HG02840 (cell line): ENCODE measurements around the gene H19.

Source experiments
- ATAC-seq: cut with Tn5 transposase; IDR thresholded peaks from one replicate; pipeline ENCODE4 v1.9.1; 2021; ENCODE audit warnings: mild to moderate bottlenecking, moderate library complexity, moderate number of reproducible peaks; ENCODE audit not compliant: unreplicated experiment, low FRiP score

The H19 gene

DNA sequence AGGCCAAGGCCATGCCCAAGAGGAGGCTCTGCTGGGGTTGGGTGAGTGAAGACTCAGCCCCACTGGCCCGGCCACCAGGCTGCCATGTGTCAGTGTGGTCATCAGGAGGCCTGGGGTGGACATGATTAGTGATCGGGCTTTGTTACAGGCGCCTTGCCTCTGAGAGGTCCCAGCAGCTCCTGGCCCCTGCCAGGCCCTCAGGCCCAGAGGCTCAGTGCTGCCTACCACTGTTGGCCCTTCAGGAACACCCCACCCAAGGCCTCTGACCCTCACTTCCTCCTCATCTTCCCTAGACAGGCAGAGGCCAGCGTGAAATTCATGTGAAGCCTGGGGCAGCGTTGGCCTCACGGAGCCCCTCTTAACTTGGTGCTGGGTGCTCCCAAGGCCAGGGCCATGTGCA lies 48.3 kb downstream of the H19 start:
- ATAC-seq = no peak

DNA sequence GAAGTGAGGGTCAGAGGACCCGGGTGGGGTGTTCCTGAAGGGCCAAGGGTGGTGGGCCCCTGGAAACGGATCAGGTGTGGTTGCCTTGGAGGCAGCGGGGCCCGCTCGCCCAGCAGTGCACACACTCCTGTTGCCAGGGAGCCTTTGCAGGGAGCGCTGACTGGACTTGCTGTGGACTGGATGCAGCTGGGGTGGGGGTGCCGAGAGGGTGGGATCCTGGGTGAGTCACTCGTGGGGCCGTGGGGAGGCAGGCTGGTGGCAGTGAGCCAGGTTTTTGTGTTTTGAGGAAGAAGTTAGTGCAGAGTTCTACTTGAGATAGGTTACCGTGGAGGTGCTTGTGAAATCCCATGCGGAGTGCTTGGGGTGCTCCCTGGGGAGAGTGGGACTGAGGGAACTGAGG lies 49.3 kb downstream of the H19 start:
- no peak for ATAC-seq

DNA sequence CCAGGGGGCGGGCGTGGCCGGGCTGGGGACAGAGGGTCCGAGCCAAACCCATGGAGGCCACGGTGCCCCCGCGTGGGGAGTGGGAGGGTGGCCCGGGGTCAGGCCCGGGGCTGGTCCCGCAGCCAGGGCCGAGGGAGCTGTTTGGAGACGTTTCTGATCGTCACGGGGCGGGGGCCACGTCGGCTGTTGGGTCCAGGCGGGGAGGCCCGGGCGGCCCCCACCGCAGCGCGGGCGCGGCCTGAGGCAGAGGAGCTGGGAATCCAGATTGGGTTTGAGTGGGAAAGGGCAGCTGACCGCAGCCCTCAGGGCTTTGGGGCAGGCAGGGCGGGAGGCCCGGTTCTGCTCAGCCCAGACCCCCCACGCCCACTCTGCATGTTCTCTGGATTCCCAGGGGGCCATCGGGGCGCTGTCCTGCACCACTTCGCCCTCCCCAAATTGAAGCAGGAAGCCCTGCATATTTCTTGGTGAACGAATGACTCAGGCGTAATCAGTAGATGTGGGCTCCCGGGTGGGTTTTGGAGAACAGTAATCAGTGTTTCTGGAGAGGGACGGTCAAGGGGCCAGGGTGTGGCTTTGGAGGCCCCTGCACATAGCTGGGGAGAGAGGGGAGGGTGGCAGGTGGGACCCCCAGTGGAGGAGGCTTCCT lies 49.9 kb downstream of the H19 start:
- ATAC-seq = no peak

DNA sequence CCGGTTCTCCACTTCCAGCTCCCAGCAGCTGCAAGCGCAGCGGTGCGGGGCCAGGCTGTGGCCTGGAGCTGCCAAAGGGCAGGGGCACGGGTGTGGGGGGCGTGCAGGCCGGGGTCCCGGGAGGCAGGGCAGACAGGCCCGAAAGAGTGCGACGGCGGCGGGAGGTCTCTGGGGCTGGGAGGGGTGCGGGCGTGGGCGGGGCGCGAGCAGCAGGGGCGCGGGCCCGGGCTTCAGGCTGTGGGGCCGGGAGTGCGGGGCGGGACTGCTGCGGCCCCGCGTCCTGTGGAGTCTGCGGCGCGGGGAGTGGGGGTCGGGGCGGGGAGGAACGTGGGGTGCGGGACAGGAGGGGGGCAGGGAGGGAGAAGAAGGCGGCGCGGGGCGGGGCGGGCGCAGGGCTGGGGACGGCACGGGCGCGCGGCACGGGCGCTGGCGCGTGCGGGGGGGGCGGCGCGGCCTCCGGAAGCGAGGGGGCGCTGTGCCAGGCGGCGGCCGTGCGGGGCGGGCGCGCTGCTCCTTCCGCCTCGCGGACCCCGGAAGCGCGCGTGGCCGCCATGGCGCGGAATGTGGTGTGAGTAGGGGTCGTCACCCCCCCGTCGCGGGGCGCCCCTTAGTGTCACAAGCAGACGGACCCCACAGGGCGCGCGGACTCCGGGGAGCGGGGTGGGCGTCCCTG lies 50.7 kb downstream of the H19 start, which contains the start of gene MRPL23:
MRPL23 (plus strand) TSS at position 521 of the 673 bp plus-strand sequence; CDS start at position 552, 31 bp downstream.
- ATAC-seq = no peak
